ENCODE measurements around the gene BANF2.
A peak's percentile ranks its signal among the peaks of the same experiment; 100 is the strongest.

Gene BANF2

DNA sequence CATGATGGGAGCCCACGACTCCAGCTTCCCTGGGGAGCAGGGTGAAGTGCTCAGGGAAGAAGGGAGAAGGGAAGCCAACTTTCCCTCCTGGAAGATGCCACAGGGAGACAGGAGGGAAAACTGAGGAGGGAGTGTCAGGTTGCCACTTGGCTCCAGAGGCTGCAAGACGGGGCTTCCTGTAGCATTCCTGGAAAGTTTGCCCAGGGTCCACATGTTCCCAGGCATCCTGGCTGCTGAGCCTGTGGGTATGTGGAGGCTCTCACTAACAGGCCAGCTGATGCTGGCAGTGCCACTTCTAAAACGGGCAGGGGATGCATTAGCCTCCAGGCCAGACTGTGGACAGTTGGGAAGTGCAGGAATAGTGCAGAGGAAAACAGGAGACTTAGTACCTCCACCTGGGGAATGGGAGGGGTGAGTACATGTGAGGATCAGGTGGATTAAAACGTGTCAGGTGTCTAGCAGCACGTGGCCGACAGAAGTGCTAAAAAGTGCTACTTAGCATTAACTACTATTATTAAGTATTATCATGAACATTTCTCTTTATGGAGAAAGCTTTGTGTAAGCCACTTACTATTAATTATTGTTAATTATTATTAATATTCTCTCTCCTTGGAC lies 33.2 kb downstream of the BANF2 start:
- DNase-seq (ENCODE audit: low spot score) (no peak), FAIRE-seq (no peak)

- DNase-seq (ENCODE audit: low spot score) (no peak), FAIRE-seq (no peak)
Measured at GRCh38 chr20:17733767-17734304, 34.1 kb downstream of the BANF2 start.

DNA sequence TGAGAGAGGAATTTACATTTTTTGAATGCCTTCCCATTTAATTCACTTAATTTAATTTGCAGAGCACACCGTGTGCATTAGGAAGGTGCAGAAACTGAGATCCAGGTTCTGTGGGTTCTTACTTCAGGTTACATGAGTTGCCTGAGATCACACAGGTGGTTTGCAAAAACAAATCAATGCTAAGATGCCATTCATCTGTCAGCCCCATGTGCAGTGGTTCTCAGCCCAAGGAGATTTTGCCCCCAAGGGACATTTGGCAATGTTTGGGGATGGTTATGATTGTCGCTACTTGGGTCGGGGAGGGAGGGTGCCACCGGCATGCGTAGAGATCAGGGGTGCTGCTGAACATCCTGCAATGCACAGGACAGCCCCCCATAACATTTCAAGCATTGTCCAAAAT lies 34.6 kb downstream of the BANF2 start:
- no peak for FAIRE-seq

DNA sequence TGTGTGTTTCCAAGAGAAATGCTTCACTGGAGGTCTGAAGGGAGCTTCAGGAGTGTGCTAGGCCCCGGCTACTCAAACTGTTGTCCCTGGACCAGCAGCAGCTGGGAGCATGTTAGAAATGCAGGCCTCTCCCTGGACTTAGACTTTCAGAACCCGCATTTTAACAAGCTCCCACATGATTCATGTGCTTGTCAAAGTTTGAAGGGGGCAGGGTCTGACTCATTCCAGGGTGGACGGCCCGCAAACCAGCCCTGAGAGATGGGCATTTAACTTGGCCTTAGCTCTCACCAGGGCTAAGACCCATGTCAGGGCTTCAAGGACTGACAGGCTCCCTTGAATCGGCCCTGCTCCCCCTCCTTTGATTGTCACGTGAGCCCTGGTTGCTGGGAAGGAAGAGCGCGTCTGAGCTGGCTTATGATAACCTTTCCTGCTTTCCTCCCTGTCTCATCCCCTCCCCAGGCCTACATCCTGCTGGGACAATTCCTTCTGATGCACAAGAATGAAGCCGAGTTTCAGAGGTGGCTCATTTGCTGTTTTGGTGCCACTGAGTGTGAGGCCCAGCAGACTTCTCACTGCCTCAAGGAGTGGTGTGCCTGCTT lies 35.5 kb downstream of the BANF2 start:
- DNase-seq (ENCODE audit: low spot score): no peak
- no peak for FAIRE-seq

More for the DNA sequence above, 34.6 kb downstream of the BANF2 start:
- DNase-seq (ENCODE audit: low spot score): no peak

- no peak for FAIRE-seq
- DNase-seq (ENCODE audit: low spot score): no peak
Measured at GRCh38 chr20:17735959-17736621, 36.3 kb downstream of the BANF2 start.

DNA sequence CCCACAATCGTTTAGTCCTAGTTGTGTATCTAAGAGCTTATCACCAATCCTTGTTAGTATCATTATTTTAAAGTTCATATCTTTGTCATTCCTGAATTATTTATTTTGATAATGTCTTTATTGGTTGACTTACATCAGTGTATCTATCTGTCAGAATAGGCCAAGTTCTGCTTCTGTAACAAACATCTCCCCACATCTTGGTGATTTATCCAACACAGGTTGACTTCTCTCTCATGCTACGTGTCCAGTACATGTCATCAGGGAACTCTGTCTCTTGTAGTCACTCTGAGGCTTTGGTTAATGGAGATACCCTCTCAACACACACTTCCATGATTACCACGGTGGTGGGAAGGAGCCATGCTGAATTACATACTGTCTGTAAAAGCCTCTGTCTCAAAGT lies 38.4 kb downstream of the BANF2 start:
- no peak for FAIRE-seq
- no peak for DNase-seq (ENCODE audit: low spot score)

- no peak for FAIRE-seq
- no peak for DNase-seq (ENCODE audit: low spot score)
Measured at GRCh38 chr20:17741220-17741619, 41.5 kb downstream of the BANF2 start.

DNA sequence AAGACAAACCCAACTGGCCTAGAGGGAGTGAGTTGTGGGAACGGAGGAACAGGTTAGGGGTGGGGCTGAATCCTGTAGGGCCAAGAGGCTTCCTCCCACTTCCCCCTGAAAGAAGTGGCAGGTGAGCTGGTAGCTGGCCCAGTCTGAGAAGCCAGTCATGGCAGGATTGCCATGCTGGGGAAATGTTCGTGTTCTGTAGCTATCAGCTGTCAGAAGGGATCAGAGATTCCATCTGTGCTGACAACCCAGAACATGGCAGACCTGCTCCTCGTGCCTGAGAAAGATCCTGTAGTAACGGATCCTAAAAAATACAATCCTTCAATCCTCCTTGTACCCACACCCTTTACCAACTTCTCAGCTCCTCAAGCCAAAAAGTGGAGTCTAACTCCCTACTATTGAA lies 43.0 kb downstream of the BANF2 start:
- DNase-seq (ENCODE audit: low spot score) (no peak), FAIRE-seq (no peak)

DNA sequence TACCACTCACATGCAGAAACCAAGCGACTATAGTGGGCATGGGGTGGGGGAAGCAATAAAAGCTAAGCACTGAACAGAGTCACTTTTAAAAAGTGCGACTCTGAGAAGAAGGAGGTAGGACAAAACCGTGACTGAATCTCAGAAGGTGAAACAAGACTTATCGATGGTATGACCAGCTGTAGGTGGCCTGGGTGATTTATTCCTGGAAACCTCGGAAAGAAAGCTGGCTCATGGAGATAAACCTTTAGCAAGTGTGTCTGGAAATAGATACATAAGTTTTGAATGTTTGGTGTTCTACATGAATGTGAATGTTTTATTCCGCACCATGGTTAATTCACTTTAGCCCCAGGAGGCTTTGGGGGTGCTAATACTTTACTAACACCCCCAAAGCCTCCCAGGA lies 43.9 kb downstream of the BANF2 start:
- FAIRE-seq: no peak
- DNase-seq (ENCODE audit: low spot score): no peak

- DNase-seq (ENCODE audit: low spot score) (peak; percentile 74), FAIRE-seq (peak; percentile 44)
Measured at GRCh38 chr20:17747431-17747846, 47.7 kb downstream of the BANF2 start.

DNA sequence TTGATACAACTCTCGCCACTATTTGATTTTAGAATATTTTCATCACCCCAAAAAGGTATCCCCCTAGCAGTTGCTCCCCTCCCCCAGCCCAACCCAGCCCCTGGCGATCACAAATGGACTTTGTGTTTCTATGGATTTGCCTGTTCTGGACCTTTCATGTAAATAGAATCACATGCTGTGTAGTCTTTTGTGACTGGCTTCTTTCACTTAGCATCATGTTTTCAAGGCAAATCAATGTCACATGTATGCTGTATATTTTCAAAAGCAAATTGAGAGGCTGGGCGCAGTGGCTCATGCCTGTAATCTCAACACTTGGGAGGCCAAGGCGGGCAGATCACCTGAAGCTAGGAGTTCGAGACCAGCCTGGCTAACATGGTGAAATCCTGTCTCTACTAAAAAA lies 48.5 kb downstream of the BANF2 start:
- FAIRE-seq: no peak
- DNase-seq (ENCODE audit: low spot score): no peak

DNA sequence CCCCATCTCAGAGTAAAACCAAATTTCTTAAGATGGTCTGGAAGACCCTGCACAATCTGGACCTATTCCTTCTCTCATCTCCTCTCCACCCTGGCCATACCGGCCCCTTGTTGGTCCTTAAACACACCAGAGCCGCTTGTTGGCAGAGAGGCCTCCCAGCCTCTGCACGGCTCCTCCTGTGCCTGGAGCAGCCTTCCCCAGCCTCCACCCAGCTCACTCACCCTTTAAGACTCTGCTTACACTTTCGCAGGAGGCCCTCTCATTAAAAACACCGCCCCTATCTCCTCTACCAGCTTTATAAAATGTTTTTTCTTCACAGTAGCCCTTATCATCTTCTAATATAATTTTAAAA lies 49.8 kb downstream of the BANF2 start:
- DNase-seq (ENCODE audit: low spot score) (no peak), FAIRE-seq (no peak)

DNA sequence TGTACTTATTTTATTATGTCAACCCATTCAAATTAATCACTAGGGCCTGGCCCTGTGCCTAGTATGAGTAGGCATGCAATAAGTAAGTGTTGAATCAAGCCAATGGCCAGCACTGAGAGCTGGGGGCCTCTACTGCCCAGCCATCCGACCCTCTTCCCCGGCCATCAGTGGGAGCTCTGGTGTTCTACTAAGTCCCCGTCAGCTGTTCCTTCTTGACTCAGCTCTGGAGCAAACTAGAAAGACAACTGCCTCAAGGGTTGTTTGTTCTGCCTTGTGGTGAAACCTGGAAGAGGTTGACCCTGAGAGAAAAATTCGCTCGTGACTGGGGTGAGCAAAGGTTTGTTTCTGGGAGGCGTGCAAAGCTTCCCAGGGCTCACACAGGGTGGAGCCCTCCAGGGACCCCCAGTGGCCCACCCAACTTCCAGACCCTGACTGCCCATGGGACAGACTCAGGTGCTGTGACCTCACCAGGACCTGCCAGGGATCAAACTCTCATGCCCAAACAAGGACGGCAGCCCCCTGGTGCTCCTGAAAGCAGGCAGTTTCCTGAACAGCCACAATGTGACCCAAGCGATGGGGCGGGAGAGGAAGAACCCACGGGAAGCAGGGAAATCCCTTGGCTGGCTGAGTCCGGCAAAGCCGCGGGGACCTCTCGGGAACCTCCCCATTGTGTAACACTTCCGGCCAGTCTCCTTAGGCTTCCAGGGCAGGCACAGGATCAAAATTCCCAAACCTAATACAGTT lies 50.4 kb downstream of the BANF2 start:
- DNase-seq (ENCODE audit: low spot score): no peak
- no peak for FAIRE-seq

DNA sequence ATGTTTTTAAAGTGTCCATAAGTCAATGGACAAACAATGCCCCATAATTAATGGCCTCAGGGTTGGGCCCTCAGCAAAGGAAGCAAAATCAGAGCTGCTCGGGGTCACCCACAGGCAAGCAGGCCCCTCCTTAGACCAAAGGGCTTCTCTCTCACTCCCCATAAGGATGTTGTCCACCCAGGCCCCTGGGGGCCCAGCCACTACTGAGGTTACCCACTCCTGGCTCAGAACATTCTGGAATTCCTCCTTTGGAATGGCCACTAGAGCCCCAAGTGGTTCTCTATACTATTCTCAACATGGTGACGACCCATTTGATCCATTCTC lies 50.9 kb downstream of the BANF2 start:
- FAIRE-seq: no peak
- no peak for DNase-seq (ENCODE audit: low spot score)

- DNase-seq (ENCODE audit: low spot score): no peak
- no peak for FAIRE-seq
Measured at GRCh38 chr20:17751640-17752039, 51.9 kb downstream of the BANF2 start.

DNA sequence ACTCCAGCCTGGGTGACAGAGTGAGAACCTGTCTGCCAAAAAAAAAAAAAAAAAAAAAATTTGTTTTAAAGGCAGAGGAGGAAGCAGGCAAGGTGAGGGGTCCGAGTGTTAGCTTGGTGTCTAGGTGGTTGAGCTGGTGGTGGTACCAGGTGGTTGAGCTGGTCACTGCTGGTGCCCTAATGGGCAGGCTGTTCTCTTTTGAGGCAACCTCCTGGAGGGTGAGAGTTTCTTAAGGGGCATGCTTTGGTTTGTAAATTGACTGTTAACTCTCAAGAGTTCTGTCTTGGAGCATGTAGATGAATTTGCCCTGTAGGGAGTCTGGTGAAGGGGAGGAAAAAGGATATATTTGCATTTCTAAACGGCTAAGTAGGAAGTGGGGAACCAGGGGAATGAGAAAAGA lies 52.7 kb downstream of the BANF2 start:
- no peak for DNase-seq (ENCODE audit: low spot score)
- FAIRE-seq: no peak

- no peak for DNase-seq (ENCODE audit: low spot score)
- no peak for FAIRE-seq
Measured at GRCh38 chr20:17753516-17753915, 53.8 kb downstream of the BANF2 start.

- DNase-seq (ENCODE audit: low spot score) (no peak), FAIRE-seq (no peak)
Measured at GRCh38 chr20:17756529-17756928, 56.8 kb downstream of the BANF2 start.

DNA sequence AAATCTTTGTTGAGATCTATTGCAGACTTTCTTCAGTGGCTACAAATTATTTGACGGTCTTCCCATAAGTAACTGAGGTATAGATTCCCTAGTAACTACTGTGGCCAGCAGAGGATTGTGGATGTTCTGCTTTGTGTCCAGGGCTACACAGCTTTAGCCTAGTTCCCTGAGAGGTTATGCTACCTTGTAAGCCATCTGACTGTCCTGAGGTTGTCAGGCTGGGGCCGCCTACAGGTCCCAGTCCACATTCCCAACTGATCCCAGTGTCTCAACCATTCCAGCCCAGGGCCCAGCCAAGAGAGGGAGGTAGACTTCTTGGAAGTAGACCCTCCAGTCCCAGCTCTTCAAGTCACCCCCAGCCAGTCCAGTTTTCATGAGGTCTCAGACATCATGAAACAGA lies 57.7 kb downstream of the BANF2 start:
- FAIRE-seq: no peak

DNA sequence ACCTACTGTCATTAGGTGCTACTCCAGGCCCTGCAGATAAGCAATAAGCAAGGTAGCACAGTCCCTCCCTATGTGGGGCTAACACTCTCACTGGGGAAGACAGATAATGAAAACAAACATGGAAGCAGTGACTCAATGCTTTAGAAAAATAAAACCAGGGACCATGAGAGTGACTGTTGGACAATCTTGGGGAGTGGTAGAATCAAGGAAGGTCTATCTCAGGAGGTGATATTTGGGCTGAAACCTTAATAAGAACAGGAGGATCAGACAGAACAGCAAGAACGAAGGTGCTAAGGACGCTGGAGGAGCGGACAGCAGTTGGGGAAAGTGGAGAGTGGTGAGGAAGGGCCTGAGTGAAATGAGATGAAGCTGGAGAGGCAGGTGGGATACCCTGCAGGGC lies 58.2 kb downstream of the BANF2 start:
- DNase-seq (ENCODE audit: low spot score) (no peak), FAIRE-seq (no peak)

More for the DNA sequence above, 57.7 kb downstream of the BANF2 start:
- DNase-seq (ENCODE audit: low spot score): no peak

GRCh38 chr20:17758512-17758911 lies 58.7 kb downstream of the BANF2 start:
- FAIRE-seq (no peak), DNase-seq (ENCODE audit: low spot score) (no peak)

- no peak for DNase-seq (ENCODE audit: low spot score)
- no peak for FAIRE-seq
Measured at GRCh38 chr20:17759449-17759848, 59.7 kb downstream of the BANF2 start.

All from RCC 7860 (cell line).